Endothelial cell of umbilical vein (primary cell): Measurements from ENCODE around the gene CUX1. TPM values are rescaled to one million over a fixed set of nuclear protein-coding genes. Genes with fewer than 3 reads are reported as not detected.

Experiments used
- BruUV-seq: library from RNA; stranded (reverse); fragments of 400-500 nt; replicated peaks from 2 replicates; lab custom pipeline; 2021; lab: Mats Ljungman, UMichigan
- CTCF ChIA-PET: fragments of 300-600, 350-600 bp; sonication (Branson Sonifier 250); formaldehyde crosslinking; loops from one replicate; lab custom pipeline; 2021; ENCODE audit warnings: antibody characterized with exemption, inconsistent platforms; lab: Charles Lee
- POLR2A ChIA-PET: fragments of 300-600, 350-600 bp; sonication (Branson Sonifier 250); formaldehyde crosslinking; loops from one replicate; lab custom pipeline; 2021; ENCODE audit warnings: antibody characterized with exemption, inconsistent platforms; lab: Charles Lee
- DNase-seq: peaks from one replicate; pipeline ENCODE4 v3.0.0-alpha.2; 2011; ENCODE audit warnings: low read depth, low spot score
- FAIRE-seq: peaks from 2 replicates; lab custom pipeline; 2011; peaks lifted over from hg19 to GRCh38; lab: Jason Lieb, UNC
- H2AFZ ChIP-seq: 2 replicates; pipeline ENCODE4 v1.6.0; 2012; ENCODE audit warnings: low read depth, low read length, control low read depth, inconsistent platforms
- H3K27ac ChIP-seq: 2 replicates; pipeline ENCODE4 v1.5.1; 2011; ENCODE audit warnings: low read depth, mild to moderate bottlenecking, control low read depth, low read length, moderate library complexity; ENCODE audit not compliant: insufficient read depth
- H3K27me3 ChIP-seq, 2 experiments: 2 replicates each; pipeline versions ENCODE4 v1.6.0 to v1.6.1; 2011; ENCODE audit warnings: low read length in 2 of 2, mixed read lengths in 1 of 2; ENCODE audit not compliant: control insufficient read depth in 2 of 2, insufficient read depth in 2 of 2
- H3K36me3 ChIP-seq, 2 experiments: 2 replicates in 1 of 2; 3 replicates in 1 of 2; pipeline ENCODE4 v1.5.1; 2011; ENCODE audit warnings: low read length in 2 of 2, mild to moderate bottlenecking in 1 of 2, moderate library complexity in 1 of 2; ENCODE audit not compliant: control insufficient read depth in 2 of 2, insufficient read depth in 2 of 2; ENCODE audit errors: extremely low read depth in 1 of 2
- H3K4me1 ChIP-seq: 3 replicates; pipeline ENCODE4 v1.5.1; 2011; ENCODE audit warnings: mild to moderate bottlenecking, low read length; ENCODE audit not compliant: control insufficient read depth, insufficient read depth; ENCODE audit errors: extremely low read depth
- H3K4me2 ChIP-seq: 2 replicates; pipeline ENCODE4 v1.6.1; 2011; ENCODE audit warnings: low read length, control low read depth, mixed read lengths; ENCODE audit not compliant: insufficient read depth
- H3K4me3 ChIP-seq, 3 experiments: fragments of 200-600 bp in 1 of 3; sonication (generic), shearing (Covaris generic) in 1 of 3; replicated peaks in 1 of 3; 2 replicates each; pipeline ENCODE4 v1.5.1; 2011 to 2016; ENCODE audit warnings: control low read depth in 3 of 3, low read length in 3 of 3, mild to moderate bottlenecking in 2 of 3, inconsistent platforms in 1 of 3, low read depth in 1 of 3, moderate library complexity in 1 of 3; ENCODE audit not compliant: insufficient read depth in 1 of 3
- H3K79me2 ChIP-seq: 2 replicates; pipeline ENCODE4 v1.6.0; 2012; ENCODE audit warnings: low read length, inconsistent platforms; ENCODE audit not compliant: control insufficient read depth, insufficient read depth
- H3K9ac ChIP-seq: replicated peaks from 2 replicates; pipeline ENCODE3; 2011; ENCODE audit warnings: low read length, control low read depth; ENCODE audit not compliant: insufficient read depth; ENCODE audit errors: extremely low read depth
- H3K9me1 ChIP-seq: replicated peaks from 3 replicates; pipeline ENCODE4 v1.6.0; 2011; ENCODE audit warnings: mild to moderate bottlenecking, low read length; ENCODE audit not compliant: control insufficient read depth, insufficient read depth; ENCODE audit errors: extremely low read depth
- H3K9me3 ChIP-seq: replicated peaks from 2 replicates; pipeline ENCODE4 v1.5.1; 2012; ENCODE audit warnings: low read length, inconsistent platforms; ENCODE audit not compliant: control insufficient read depth, insufficient read depth
- H4K20me1 ChIP-seq: replicated peaks from 2 replicates; pipeline ENCODE3; 2011; ENCODE audit warnings: mild to moderate bottlenecking, low read length; ENCODE audit not compliant: control insufficient read depth, insufficient read depth; ENCODE audit errors: extremely low read depth
- CTCF ChIP-seq, 2 donors: IDR thresholded peaks; 1 replicate in 1 of 2; 2 replicates in 1 of 2; pipeline ENCODE4 v1.5.1; 2011; ENCODE audit warnings: low read length in 2 of 2, mild to moderate bottlenecking in 2 of 2, moderate library complexity in 2 of 2, control low read depth in 1 of 2, inconsistent platforms in 1 of 2, low read depth in 1 of 2; ENCODE audit not compliant: insufficient read depth in 1 of 2; ENCODE audit errors: extremely low read depth in 1 of 2
- EZH2 ChIP-seq: IDR thresholded peaks from 2 replicates; pipeline ENCODE4 v1.6.1; 2012; ENCODE audit warnings: borderline replicate concordance, low read depth, mild to moderate bottlenecking, moderate library complexity, low read length, inconsistent platforms; ENCODE audit not compliant: severe bottlenecking
- FOS ChIP-seq: IDR thresholded peaks from 2 replicates; pipeline ENCODE4 v1.6.1; 2011; ENCODE audit warnings: mild to moderate bottlenecking, low read length, moderate library complexity, borderline replicate concordance; ENCODE audit not compliant: insufficient read depth
- GATA2 ChIP-seq: IDR thresholded peaks from 2 replicates; pipeline ENCODE4 v1.7.0; 2011; ENCODE audit warnings: low read depth, mild to moderate bottlenecking, moderate library complexity, mixed read lengths, low read length; ENCODE audit not compliant: insufficient read length, insufficient read depth
- JUN ChIP-seq: IDR thresholded peaks from 2 replicates; pipeline ENCODE4 v1.6.1; 2011; ENCODE audit warnings: borderline replicate concordance, low read depth; ENCODE audit not compliant: insufficient read length, insufficient read depth
- MYC ChIP-seq: IDR thresholded peaks from one replicate; pipeline ENCODE4 v1.6.1; 2011; ENCODE audit warnings: mild to moderate bottlenecking, low read depth, low read length
- POLR2A ChIP-seq: IDR thresholded peaks from 2 replicates; pipeline ENCODE4 v1.6.1; 2012; ENCODE audit warnings: low read depth, mild to moderate bottlenecking, control low read depth, low read length
- POLR2AphosphoS5 ChIP-seq: IDR thresholded peaks from 2 replicates; pipeline ENCODE4 v1.6.1; 2012; ENCODE audit warnings: low read depth, mild to moderate bottlenecking, control low read depth, low read length, moderate library complexity; ENCODE audit not compliant: insufficient read depth
- dilution Hi-C: fragments of 300-500 bp; cut with MboI; formaldehyde crosslinking; loops from one replicate; pipeline ENCODE4 v1.15.0; 2019; ENCODE audit warnings: low sequenced_read_pairs; ENCODE audit not compliant: extremely low pct_ligation_motif_present
- intact Hi-C: fragments of 100-400 bp; cut with micrococcal nuclease; formaldehyde crosslinking; loops from one replicate; pipeline ENCODE4 v1.10.0; 2022
- polyA plus RNA-seq, 4 experiments: library from polyadenylated mRNA; depleted of rRNA in 3 of 4; stranded (reverse) in 3 of 4; unstranded in 1 of 4; fragments of >200 nt; gene quantifications; 2 replicates each; pipeline versions ENCODE4 v1.2.1 to v1.2.3, GENCODE V29; 2011 to 2012; ENCODE audit warnings: missing spikeins in 1 of 4
- total RNA-seq: library from RNA; stranded (reverse); gene quantifications from 2 replicates; pipeline ENCODE4 v1.2.3, GENCODE V29; 2021
- TF ChIP-seq, protein P1 (sequence below): IDR thresholded peaks from 2 replicates; pipeline ENCODE4 v1.6.1; 2011; ENCODE audit not compliant: insufficient read depth, insufficient read length

The CUX1 gene
- total and polyA plus RNA-seq, 2 donors (not counting 3 experiments of a cell fraction or from before 2014, with no cell fraction given): 13.8 to 49.8 TPM

- Histone ChIP-seq H3K9ac (no peak overlapping the region), H3K9me1 (no peaks in the 10 kb centered on the region), H3K9me3 (no peaks in the 10 kb centered on the region), H2AFZ (no peak overlapping the region), H3K79me2 (no peaks in the 10 kb centered on the region), H3K4me3 (no peak overlapping the region), H3K27ac (no peak overlapping the region), H3K36me3 (no peaks in the 10 kb centered on the region), H4K20me1 (no peaks in the 10 kb centered on the region), H3K27me3 (no peaks in the 10 kb centered on the region), H3K4me1 (no peaks in the 10 kb centered on the region), H3K4me2 (no peak overlapping the region)
- BruUV-seq: no TSS peak
- no peak for DNase-seq
- no peak for FAIRE-seq
- dilution Hi-C loops (no loop called here), intact Hi-C loops (loop anchor here (10.0 kb wide), 1 partner anchor 315 kb away; the partner anchor contains the start of gene CUX1)
- ChIA-PET CTCF (no interaction called here), POLR2A (no interaction called here)
- TF ChIP-seq CTCF (IDR thresholded peaks at IDR 0.05; ENCODE audit: extremely low read depth in 1 of 2, insufficient read depth in 1 of 2, low read depth in 1 of 2, low read length in 2 of 2) (no peak), POLR2AphosphoS5 (no peak), POLR2A (no peak)
- TF ChIP-seq, protein P1, sequence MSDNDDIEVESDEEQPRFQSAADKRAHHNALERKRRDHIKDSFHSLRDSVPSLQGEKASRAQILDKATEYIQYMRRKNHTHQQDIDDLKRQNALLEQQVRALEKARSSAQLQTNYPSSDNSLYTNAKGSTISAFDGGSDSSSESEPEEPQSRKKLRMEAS: no peak
These were observed 312.4 kb downstream of the CUX1 start for GRCh38 chr7:102129636-102130370.

GRCh38 chr7:102132209-102132752 lies 314.9 kb downstream of the CUX1 start:
- intact Hi-C loops (no loop called here), dilution Hi-C loops (no loop called here)
- Histone ChIP-seq H4K20me1 (no peaks in the 10 kb centered on the region), H3K4me1 (no peaks in the 10 kb centered on the region), H3K9ac (no peak overlapping the region), H3K4me3 (no peak overlapping the region), H2AFZ (no peak overlapping the region), H3K79me2 (no peaks in the 10 kb centered on the region), H3K27ac (no peak overlapping the region), H3K9me3 (no peaks in the 10 kb centered on the region), H3K36me3 (no peaks in the 10 kb centered on the region), H3K27me3 (no peaks in the 10 kb centered on the region), H3K9me1 (no peaks in the 10 kb centered on the region), H3K4me2 (no peak overlapping the region)
- FAIRE-seq (no peak), DNase-seq (no peak)
- BruUV-seq: no TSS peak
- TF ChIP-seq CTCF (IDR thresholded peaks at IDR 0.05; ENCODE audit: extremely low read depth in 1 of 2, insufficient read depth in 1 of 2, low read depth in 1 of 2, low read length in 2 of 2) (no peak), EZH2 (no peak), GATA2 (no peak), FOS (no peak), POLR2A (no peak), MYC (no peak), JUN (no peak), POLR2AphosphoS5 (no peak)
- TF ChIP-seq, protein P1: no peak
- CTCF ChIA-PET: no interaction called here
- POLR2A ChIA-PET: no interaction called here
